Liver (tissue), 9 donors: ENCODE results near the gene DNTT. TPM values are rescaled to one million over a fixed set of nuclear protein-coding genes. Genes with fewer than 3 reads are reported as not detected.

Experiments used
- DNase-seq: peaks from one replicate; pipeline ENCODE4 v3.0.0-alpha.2; 2017; ENCODE audit warnings: low spot score
- H3K27ac ChIP-seq, 2 donors: one replicate each; pipeline ENCODE4 v1.7.0; 2013; ENCODE audit warnings: inconsistent platforms in 2 of 2, low read length in 2 of 2, control low read depth in 1 of 2, low read depth in 1 of 2, mild to moderate bottlenecking in 1 of 2
- H3K27me3 ChIP-seq, 4 donors: one replicate each; pipeline versions ENCODE4 v1.6.1 to v1.7.0; 2013; ENCODE audit warnings: low read length in 3 of 4, inconsistent platforms in 1 of 4, mild to moderate bottlenecking in 1 of 4, moderate library complexity in 1 of 4; ENCODE audit not compliant: control insufficient read depth in 4 of 4, insufficient read depth in 4 of 4
- H3K36me3 ChIP-seq, 4 donors: one replicate each; pipeline versions ENCODE4 v1.6.1 to v1.7.0; 2013; ENCODE audit warnings: low read length in 3 of 4, mild to moderate bottlenecking in 3 of 4, low read depth in 1 of 4, moderate library complexity in 1 of 4; ENCODE audit not compliant: control insufficient read depth in 4 of 4, insufficient read depth in 3 of 4
- H3K4me1 ChIP-seq, 4 donors: one replicate each; pipeline versions ENCODE4 v1.6.1 to v1.7.0; 2013; ENCODE audit warnings: low read length in 3 of 4, mild to moderate bottlenecking in 3 of 4, moderate library complexity in 1 of 4; ENCODE audit not compliant: control insufficient read depth in 4 of 4, insufficient read depth in 4 of 4
- H3K4me3 ChIP-seq, 3 donors: one replicate each; pipeline versions ENCODE4 v1.6.1 to v1.7.0; 2013; ENCODE audit warnings: low read length in 3 of 3, control low read depth in 1 of 3, low read depth in 1 of 3, mild to moderate bottlenecking in 1 of 3
- H3K9ac ChIP-seq, 2 donors: one replicate each; pipeline ENCODE4 v1.7.0; 2013; ENCODE audit warnings: low read length in 2 of 2, mild to moderate bottlenecking in 2 of 2, moderate library complexity in 2 of 2, control low read depth in 1 of 2, low read depth in 1 of 2
- H3K9me3 ChIP-seq, 4 donors: one replicate each; pipeline versions ENCODE4 v1.6.1 to v1.7.0; 2013; ENCODE audit warnings: low read length in 3 of 4; ENCODE audit not compliant: control insufficient read depth in 4 of 4
- EGR1 ChIP-seq, 2 donors: IDR thresholded peaks; 2 replicates each; pipeline ENCODE4 v1.6.1; 2016 to 2018; ENCODE audit warnings: antibody characterized with exemption in 2 of 2, low read depth in 2 of 2
- FOXA2 ChIP-seq: IDR thresholded peaks from 2 replicates; pipeline ENCODE4 v1.6.1; 2016; ENCODE audit warnings: antibody characterized with exemption
- GABPA ChIP-seq, 2 donors: IDR thresholded peaks in 1 of 2; conservative IDR thresholded peaks in 1 of 2; 2 replicates each; pipeline ENCODE4 v1.6.1; 2016; ENCODE audit warnings: antibody characterized with exemption in 2 of 2, mild to moderate bottlenecking in 1 of 2, moderate library complexity in 1 of 2
- HNF4A ChIP-seq, 2 donors: conservative IDR thresholded peaks; 2 replicates each; pipeline ENCODE4 v1.6.1; 2016; ENCODE audit warnings: antibody characterized with exemption in 2 of 2, mild to moderate bottlenecking in 2 of 2
- HNF4G ChIP-seq: IDR thresholded peaks from 2 replicates; pipeline ENCODE4 v1.6.1; 2016; ENCODE audit warnings: antibody characterized with exemption
- JUND ChIP-seq, 2 donors: IDR thresholded peaks; 2 replicates each; pipeline ENCODE4 v1.6.1; 2016; ENCODE audit warnings: antibody characterized with exemption in 2 of 2
- RXRA ChIP-seq, 2 donors: IDR thresholded peaks; 2 replicates each; pipeline ENCODE4 v1.6.1; 2017 to 2018; ENCODE audit warnings: antibody characterized with exemption in 2 of 2, mild to moderate bottlenecking in 1 of 2
- SP1 ChIP-seq: IDR thresholded peaks from 2 replicates; pipeline ENCODE4 v1.6.1; 2018; ENCODE audit warnings: antibody characterized with exemption, mild to moderate bottlenecking
- YY1 ChIP-seq: IDR thresholded peaks from 2 replicates; pipeline ENCODE4 v1.6.1; 2016; ENCODE audit warnings: antibody characterized with exemption, mild to moderate bottlenecking
- WGBS: extraction: QIAGEN DNeasy Blood & Tissue Kit; methylation state at CpG from one replicate; pipeline ENCODE4 v1.1.7; 2013; 5-methylcytosine and 5-hydroxymethylcytosine counted together
- polyA plus RNA-seq, 2 donors: library from polyadenylated mRNA; stranded (reverse) in 1 of 2; unstranded in 1 of 2; fragments of 200-250 nt in 1 of 2; fragments of >200 nt in 1 of 2; fragmentation: Nextera tagmentation in 1 of 2; extraction: Ambion mirVana in 1 of 2; gene quantifications; one replicate each; pipeline versions ENCODE4 v1.2.1 to v1.2.3, GENCODE V29; 2013 to 2015
- total RNA-seq, 2 donors: library from RNA; depleted of rRNA; stranded (reverse); fragments of >200 nt; gene quantifications; one replicate each; pipeline ENCODE4 v1.2.3, GENCODE V29; 2014
- TF ChIP-seq, protein P1 (sequence below): IDR thresholded peaks from 2 replicates; pipeline ENCODE4 v1.6.1; 2016; ENCODE audit warnings: antibody characterized with exemption
- TF ChIP-seq, protein P2 (sequence below): IDR thresholded peaks from 2 replicates; pipeline ENCODE4 v1.6.1; 2016; ENCODE audit warnings: antibody characterized with exemption, mild to moderate bottlenecking
- TF ChIP-seq, protein P3 (sequence below): IDR thresholded peaks from 2 replicates; pipeline ENCODE4 v1.6.1; 2016; ENCODE audit warnings: antibody characterized with exemption
- TF ChIP-seq, protein P4 (sequence below): IDR thresholded peaks from 2 replicates; pipeline ENCODE4 v1.6.1; 2016; ENCODE audit warnings: antibody characterized with exemption
- donor health status: healthy.
- donor health status: healthy.
- donor health status: healthy.
- donor health status: healthy.
- donor health status: healthy.

DNTT gene
- total and polyA plus RNA-seq, 4 donors: 0.70 TPM; not detected in 3

DNA sequence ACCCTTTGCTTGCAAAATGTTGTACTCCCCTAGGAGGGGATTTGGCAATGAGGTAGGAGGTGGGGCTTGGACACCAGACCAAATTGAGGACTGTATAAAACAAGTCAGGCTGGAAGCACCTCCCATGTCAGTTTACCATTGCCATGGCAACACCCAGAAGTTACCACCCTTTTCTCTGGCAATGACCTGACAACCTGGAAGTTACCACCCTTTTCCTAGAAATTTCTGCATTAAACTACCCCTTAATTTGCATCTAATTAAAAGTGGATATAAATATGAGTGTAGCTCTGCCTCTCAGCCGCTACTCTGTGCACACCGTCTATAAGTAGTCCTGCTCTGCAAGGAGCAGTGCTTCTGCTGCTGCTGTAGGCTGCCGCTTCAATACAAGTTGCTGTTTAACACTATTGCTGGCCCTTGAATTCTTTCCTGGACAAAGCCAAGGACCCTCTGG is 25.0 kb upstream of the DNTT start (continued):
- TF ChIP-seq, protein P1, sequence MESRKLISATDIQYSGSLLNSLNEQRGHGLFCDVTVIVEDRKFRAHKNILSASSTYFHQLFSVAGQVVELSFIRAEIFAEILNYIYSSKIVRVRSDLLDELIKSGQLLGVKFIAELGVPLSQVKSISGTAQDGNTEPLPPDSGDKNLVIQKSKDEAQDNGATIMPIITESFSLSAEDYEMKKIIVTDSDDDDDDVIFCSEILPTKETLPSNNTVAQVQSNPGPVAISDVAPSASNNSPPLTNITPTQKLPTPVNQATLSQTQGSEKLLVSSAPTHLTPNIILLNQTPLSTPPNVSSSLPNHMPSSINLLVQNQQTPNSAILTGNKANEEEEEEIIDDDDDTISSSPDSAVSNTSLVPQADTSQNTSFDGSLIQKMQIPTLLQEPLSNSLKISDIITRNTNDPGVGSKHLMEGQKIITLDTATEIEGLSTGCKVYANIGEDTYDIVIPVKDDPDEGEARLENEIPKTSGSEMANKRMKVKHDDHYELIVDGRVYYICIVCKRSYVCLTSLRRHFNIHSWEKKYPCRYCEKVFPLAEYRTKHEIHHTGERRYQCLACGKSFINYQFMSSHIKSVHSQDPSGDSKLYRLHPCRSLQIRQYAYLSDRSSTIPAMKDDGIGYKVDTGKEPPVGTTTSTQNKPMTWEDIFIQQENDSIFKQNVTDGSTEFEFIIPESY: no peak

DNA sequence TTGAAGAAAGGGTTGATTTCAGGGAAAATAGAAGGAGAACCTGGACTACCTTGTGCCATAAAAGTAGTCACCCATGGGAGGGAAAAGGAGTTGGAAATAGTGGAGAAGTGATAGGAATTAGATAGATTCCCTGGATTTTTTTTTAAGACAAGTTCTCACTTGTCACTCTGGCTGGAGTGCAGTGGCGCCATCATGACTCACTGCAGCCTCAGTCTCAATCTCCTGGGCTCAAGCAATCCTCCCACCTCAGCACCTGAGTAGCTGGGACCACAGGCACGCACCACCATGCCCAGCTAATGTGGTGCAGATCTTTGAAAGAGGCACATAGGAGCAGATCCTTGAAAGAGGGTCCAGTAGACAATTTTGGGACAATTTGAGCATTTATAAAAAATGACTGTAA is 23.4 kb upstream of the DNTT start:
- H3K36me3 ChIP-seq: no peaks in the 10 kb centered on the region
- H3K27me3 ChIP-seq: no peaks in the 10 kb centered on the region
- DNase-seq: no peak
- peaks cover 10 to 29% (median 19%) of the 10 kb centered on the region in 4 donors for H3K4me1 ChIP-seq
- H3K9me3 ChIP-seq: no peaks in the 10 kb centered on the region
- 92% methylated on average over 2 of the region's 2 CpGs for WGBS
- TF ChIP-seq SP1 (no peak), YY1 (no peak), GABPA (IDR thresholded peaks at IDR 0.05 in 1 of 2, conservative IDR thresholded peaks at IDR 0.05 in 1 of 2) (no peak), RXRA (IDR thresholded peaks at IDR 0.05) (no peak), EGR1 (IDR thresholded peaks at IDR 0.05; ENCODE audit: low read depth in 2 of 2) (no peak), JUND (IDR thresholded peaks at IDR 0.05) (no peak), HNF4A (conservative IDR thresholded peaks at IDR 0.05) (no peak), FOXA2 (no peak)
- TF ChIP-seq, protein P2, sequence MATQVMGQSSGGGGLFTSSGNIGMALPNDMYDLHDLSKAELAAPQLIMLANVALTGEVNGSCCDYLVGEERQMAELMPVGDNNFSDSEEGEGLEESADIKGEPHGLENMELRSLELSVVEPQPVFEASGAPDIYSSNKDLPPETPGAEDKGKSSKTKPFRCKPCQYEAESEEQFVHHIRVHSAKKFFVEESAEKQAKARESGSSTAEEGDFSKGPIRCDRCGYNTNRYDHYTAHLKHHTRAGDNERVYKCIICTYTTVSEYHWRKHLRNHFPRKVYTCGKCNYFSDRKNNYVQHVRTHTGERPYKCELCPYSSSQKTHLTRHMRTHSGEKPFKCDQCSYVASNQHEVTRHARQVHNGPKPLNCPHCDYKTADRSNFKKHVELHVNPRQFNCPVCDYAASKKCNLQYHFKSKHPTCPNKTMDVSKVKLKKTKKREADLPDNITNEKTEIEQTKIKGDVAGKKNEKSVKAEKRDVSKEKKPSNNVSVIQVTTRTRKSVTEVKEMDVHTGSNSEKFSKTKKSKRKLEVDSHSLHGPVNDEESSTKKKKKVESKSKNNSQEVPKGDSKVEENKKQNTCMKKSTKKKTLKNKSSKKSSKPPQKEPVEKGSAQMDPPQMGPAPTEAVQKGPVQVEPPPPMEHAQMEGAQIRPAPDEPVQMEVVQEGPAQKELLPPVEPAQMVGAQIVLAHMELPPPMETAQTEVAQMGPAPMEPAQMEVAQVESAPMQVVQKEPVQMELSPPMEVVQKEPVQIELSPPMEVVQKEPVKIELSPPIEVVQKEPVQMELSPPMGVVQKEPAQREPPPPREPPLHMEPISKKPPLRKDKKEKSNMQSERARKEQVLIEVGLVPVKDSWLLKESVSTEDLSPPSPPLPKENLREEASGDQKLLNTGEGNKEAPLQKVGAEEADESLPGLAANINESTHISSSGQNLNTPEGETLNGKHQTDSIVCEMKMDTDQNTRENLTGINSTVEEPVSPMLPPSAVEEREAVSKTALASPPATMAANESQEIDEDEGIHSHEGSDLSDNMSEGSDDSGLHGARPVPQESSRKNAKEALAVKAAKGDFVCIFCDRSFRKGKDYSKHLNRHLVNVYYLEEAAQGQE: no peak
- TF ChIP-seq, protein P3, sequence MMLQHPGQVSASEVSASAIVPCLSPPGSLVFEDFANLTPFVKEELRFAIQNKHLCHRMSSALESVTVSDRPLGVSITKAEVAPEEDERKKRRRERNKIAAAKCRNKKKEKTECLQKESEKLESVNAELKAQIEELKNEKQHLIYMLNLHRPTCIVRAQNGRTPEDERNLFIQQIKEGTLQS: no peak
- TF ChIP-seq, protein P4, sequence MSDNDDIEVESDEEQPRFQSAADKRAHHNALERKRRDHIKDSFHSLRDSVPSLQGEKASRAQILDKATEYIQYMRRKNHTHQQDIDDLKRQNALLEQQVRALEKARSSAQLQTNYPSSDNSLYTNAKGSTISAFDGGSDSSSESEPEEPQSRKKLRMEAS: no peak
- no peak overlapping the region for H3K4me3 ChIP-seq
- H3K9ac ChIP-seq: no peak overlapping the region
- H3K27ac ChIP-seq: no peak overlapping the region

DNA sequence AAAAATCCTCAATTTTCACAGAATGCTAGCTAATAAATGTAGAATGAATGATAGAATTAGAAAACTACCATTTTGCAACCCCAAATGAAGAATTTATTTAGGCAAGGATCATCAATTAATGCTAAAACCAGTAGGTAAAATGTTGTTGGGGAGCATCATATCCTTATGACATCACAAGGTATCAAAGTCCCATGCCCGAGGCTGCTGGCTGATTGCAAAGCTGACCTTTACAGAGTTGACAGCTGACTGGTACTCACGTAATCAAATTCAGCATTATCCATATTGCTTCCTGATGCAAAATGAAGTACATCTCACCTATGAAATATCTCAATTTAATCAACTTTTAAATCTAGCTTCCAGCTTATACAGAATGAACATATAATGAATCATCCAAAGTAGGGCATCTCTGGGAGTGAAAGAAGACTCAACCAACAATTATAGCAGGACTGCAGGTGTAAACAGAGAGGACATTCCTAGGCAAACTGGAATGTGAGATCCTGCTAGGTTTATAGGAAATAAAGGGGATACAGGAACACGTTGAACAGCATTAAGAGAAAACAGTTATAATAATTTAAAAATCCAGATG is 22.7 kb upstream of the DNTT start:
- no peaks in the 10 kb centered on the region for H3K27me3 ChIP-seq
- TF ChIP-seq JUND (IDR thresholded peaks at IDR 0.05): no peak
- TF ChIP-seq RXRA (IDR thresholded peaks at IDR 0.05): peak; percentile 46 to 56
- peak; percentile 35 for TF ChIP-seq HNF4G
- TF ChIP-seq, protein P4: no peak
- TF ChIP-seq HNF4A (conservative IDR thresholded peaks at IDR 0.05): peak; percentile 69 to 75
- H3K4me3 ChIP-seq: no peak overlapping the region
- H3K27ac ChIP-seq: no peak overlapping the region
- no peak for DNase-seq
- 61% methylated on average over 3 of the region's 3 CpGs for WGBS
- no peaks in the 10 kb centered on the region for H3K9me3 ChIP-seq
- no peak overlapping the region for H3K9ac ChIP-seq
- peaks cover 9 to 25% (median 15%) of the 10 kb centered on the region in 4 donors for H3K4me1 ChIP-seq
- H3K36me3 ChIP-seq: no peaks in the 10 kb centered on the region
